HepG2 (cell line): ENCODE results near the gene KLHL18. TPM values are rescaled to one million over a fixed set of nuclear protein-coding genes. Genes with fewer than 3 reads are reported as not detected.
A peak's percentile ranks its signal among the peaks of the same experiment; 100 is the strongest.

Experiments
- HDAC1 ChIP-seq: sonication (generic); formaldehyde crosslinking; IDR thresholded peaks from 2 replicates; pipeline ENCODE4 v1.5.1; 2020; ENCODE audit warnings: mild to moderate bottlenecking, missing genetic modification reagents
- SAFB2 ChIP-seq: sonication (generic); formaldehyde crosslinking; IDR thresholded peaks from 2 replicates; pipeline ENCODE4 v1.5.1; 2020; ENCODE audit warnings: missing genetic modification reagents, low read depth, mild to moderate bottlenecking, borderline replicate concordance
- ZFP82 ChIP-seq: sonication (generic); formaldehyde crosslinking; IDR thresholded peaks from 2 replicates; pipeline ENCODE4 v1.5.1; 2020; ENCODE audit warnings: mild to moderate bottlenecking, missing genetic modification reagents, borderline replicate concordance
- ZNF264 ChIP-seq: sonication (generic); formaldehyde crosslinking; IDR thresholded peaks from 2 replicates; pipeline ENCODE4 v1.4.0; 2020; ENCODE audit warnings: missing genetic modification reagents
- ZNF296 ChIP-seq: sonication (generic); formaldehyde crosslinking; conservative IDR thresholded peaks from 2 replicates; pipeline ENCODE4 v1.5.0; 2020; ENCODE audit warnings: mild to moderate bottlenecking, missing genetic modification reagents
- ZNF570 ChIP-seq: sonication (generic); formaldehyde crosslinking; IDR thresholded peaks from 2 replicates; pipeline ENCODE4 v1.4.0; 2020; ENCODE audit warnings: mild to moderate bottlenecking, missing genetic modification reagents, borderline replicate concordance
- ZSCAN29 ChIP-seq: sonication (generic); formaldehyde crosslinking; conservative IDR thresholded peaks from 2 replicates; pipeline ENCODE4 v1.4.0; 2020; ENCODE audit warnings: mild to moderate bottlenecking, missing genetic modification reagents
- polyA plus RNA-seq, 8 experiments: library from polyadenylated mRNA; depleted of rRNA in 3 of 8; stranded (reverse) in 7 of 8; unstranded in 1 of 8; fragments of >200 nt; fragmentation: Illumina TruSeq in 4 of 8; extraction: Trizol in 4 of 8; gene quantifications; 2 replicates each; pipeline versions ENCODE4 v1.2.1 to v1.2.3, GENCODE V29; 2011 to 2016; ENCODE audit warnings: low read depth in 4 of 8, missing spikeins in 1 of 8, mixed read lengths in 1 of 8; ENCODE audit not compliant: insufficient read depth in 1 of 8
- total RNA-seq, 5 experiments: library from RNA; depleted of rRNA; stranded (reverse); fragments of >200 nt; fragmentation: Illumina TruSeq; extraction: Trizol; gene quantifications; 2 replicates each; pipeline ENCODE4 v1.2.3, GENCODE V29; 2016; ENCODE audit warnings: low read depth in 1 of 5
- TF ChIP-seq, protein P1 (sequence below): sonication (generic); formaldehyde crosslinking; IDR thresholded peaks from 2 replicates; pipeline ENCODE4 v1.4.0; 2020; ENCODE audit warnings: missing genetic modification reagents
- TF ChIP-seq, protein P2 (sequence below): sonication (generic); formaldehyde crosslinking; IDR thresholded peaks from 2 replicates; pipeline ENCODE4 v1.4.0; 2020; ENCODE audit warnings: missing genetic modification reagents, low read depth, mild to moderate bottlenecking, borderline replicate concordance
- TF ChIP-seq, protein P3 (sequence below): sonication (generic); formaldehyde crosslinking; IDR thresholded peaks from 2 replicates; pipeline ENCODE4 v1.4.0; 2020; ENCODE audit warnings: missing genetic modification reagents, mild to moderate bottlenecking, borderline replicate concordance
- TF ChIP-seq, protein P4 (sequence below): sonication (generic); formaldehyde crosslinking; IDR thresholded peaks from 2 replicates; pipeline ENCODE4 v1.4.0; 2020; ENCODE audit warnings: missing genetic modification reagents, borderline replicate concordance
- TF ChIP-seq, protein P5 (sequence below): sonication (generic); formaldehyde crosslinking; IDR thresholded peaks from 2 replicates; pipeline ENCODE4 v1.4.0; 2020; ENCODE audit warnings: missing genetic modification reagents

Gene KLHL18
- total and polyA plus RNA-seq, 2 of the 13 experiments (the other 11 are each of a cell fraction or from before 2014, with no cell fraction given), result 17.5 to 18.8 TPM

DNA sequence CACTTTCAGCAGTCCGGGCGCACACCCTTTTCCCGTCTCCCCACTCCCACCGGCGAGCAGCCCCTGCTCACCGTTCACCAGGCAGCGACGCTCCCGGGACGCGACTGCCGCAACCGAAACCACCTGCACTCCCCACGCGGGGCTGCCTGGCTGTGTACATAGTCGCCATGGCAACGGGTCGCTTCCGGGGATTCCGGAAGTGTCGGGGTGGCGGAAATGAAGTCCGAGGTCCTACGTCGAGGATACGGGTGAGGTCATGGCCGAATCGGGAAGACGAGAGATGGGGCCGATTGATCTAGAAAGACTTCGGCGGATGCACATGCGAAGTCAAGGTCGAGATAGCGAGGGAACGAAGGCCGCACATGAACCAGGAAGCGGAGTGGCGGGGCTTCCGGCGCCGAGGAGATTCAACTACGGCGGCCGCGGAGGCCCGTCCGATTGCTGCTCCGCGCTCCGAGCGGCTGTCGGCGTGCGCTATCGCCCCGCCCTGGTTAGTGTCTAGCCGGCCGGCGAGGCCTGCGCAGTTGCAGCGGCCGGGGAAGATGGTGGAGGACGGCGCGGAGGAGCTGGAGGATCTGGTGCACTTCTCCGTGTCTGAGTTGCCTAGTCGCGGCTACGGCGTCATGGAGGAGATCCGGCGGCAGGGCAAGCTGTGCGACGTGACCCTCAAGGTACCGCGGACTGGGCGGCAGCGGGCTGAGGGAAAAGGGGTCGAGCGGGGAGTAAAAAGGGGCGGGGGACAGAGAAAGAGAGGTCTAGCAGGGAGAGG, at the start of gene KLHL18, which contains the start of gene KIF9 (continued):
- 0 out of 2 replicates have a peak, but pooled peaks have one; percentile 50 for TF ChIP-seq SAFB2 (CRISPR knock-in tag)
- TF ChIP-seq HDAC1 (CRISPR knock-in tag), result peak; percentile 100
- peak; percentile 85 for TF ChIP-seq ZFP82 (CRISPR knock-in tag)
- TF ChIP-seq, protein P1, sequence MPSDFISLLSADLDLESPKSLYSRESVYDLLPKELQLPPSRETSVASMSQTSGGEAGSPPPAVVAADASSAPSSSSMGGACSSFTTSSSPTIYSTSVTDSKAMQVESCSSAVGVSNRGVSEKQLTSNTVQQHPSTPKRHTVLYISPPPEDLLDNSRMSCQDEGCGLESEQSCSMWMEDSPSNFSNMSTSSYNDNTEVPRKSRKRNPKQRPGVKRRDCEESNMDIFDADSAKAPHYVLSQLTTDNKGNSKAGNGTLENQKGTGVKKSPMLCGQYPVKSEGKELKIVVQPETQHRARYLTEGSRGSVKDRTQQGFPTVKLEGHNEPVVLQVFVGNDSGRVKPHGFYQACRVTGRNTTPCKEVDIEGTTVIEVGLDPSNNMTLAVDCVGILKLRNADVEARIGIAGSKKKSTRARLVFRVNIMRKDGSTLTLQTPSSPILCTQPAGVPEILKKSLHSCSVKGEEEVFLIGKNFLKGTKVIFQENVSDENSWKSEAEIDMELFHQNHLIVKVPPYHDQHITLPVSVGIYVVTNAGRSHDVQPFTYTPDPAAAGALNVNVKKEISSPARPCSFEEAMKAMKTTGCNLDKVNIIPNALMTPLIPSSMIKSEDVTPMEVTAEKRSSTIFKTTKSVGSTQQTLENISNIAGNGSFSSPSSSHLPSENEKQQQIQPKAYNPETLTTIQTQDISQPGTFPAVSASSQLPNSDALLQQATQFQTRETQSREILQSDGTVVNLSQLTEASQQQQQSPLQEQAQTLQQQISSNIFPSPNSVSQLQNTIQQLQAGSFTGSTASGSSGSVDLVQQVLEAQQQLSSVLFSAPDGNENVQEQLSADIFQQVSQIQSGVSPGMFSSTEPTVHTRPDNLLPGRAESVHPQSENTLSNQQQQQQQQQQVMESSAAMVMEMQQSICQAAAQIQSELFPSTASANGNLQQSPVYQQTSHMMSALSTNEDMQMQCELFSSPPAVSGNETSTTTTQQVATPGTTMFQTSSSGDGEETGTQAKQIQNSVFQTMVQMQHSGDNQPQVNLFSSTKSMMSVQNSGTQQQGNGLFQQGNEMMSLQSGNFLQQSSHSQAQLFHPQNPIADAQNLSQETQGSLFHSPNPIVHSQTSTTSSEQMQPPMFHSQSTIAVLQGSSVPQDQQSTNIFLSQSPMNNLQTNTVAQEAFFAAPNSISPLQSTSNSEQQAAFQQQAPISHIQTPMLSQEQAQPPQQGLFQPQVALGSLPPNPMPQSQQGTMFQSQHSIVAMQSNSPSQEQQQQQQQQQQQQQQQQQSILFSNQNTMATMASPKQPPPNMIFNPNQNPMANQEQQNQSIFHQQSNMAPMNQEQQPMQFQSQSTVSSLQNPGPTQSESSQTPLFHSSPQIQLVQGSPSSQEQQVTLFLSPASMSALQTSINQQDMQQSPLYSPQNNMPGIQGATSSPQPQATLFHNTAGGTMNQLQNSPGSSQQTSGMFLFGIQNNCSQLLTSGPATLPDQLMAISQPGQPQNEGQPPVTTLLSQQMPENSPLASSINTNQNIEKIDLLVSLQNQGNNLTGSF, result no peak
- peak; percentile 29; the same call in 1 of the 2 replicates for TF ChIP-seq ZSCAN29
- TF ChIP-seq, protein P2, sequence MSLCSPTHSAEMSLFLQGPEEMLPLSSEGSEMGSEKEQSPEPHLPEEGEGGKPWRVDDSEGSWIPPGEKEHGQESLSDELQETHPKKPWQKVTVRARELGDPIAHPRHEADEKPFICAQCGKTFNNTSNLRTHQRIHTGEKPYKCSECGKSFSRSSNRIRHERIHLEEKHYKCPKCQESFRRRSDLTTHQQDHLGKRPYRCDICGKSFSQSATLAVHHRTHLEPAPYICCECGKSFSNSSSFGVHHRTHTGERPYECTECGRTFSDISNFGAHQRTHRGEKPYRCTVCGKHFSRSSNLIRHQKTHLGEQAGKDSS (CRISPR knock-in tag), result no peak
- TF ChIP-seq, protein P3, sequence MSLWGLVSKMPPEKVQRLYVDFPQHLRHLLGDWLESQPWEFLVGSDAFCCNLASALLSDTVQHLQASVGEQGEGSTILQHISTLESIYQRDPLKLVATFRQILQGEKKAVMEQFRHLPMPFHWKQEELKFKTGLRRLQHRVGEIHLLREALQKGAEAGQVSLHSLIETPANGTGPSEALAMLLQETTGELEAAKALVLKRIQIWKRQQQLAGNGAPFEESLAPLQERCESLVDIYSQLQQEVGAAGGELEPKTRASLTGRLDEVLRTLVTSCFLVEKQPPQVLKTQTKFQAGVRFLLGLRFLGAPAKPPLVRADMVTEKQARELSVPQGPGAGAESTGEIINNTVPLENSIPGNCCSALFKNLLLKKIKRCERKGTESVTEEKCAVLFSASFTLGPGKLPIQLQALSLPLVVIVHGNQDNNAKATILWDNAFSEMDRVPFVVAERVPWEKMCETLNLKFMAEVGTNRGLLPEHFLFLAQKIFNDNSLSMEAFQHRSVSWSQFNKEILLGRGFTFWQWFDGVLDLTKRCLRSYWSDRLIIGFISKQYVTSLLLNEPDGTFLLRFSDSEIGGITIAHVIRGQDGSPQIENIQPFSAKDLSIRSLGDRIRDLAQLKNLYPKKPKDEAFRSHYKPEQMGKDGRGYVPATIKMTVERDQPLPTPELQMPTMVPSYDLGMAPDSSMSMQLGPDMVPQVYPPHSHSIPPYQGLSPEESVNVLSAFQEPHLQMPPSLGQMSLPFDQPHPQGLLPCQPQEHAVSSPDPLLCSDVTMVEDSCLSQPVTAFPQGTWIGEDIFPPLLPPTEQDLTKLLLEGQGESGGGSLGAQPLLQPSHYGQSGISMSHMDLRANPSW, result no peak
- TF ChIP-seq ZNF570 (CRISPR knock-in tag), result 0 out of 2 replicates have a peak, but pooled peaks have one; percentile 50
- TF ChIP-seq, protein P4, sequence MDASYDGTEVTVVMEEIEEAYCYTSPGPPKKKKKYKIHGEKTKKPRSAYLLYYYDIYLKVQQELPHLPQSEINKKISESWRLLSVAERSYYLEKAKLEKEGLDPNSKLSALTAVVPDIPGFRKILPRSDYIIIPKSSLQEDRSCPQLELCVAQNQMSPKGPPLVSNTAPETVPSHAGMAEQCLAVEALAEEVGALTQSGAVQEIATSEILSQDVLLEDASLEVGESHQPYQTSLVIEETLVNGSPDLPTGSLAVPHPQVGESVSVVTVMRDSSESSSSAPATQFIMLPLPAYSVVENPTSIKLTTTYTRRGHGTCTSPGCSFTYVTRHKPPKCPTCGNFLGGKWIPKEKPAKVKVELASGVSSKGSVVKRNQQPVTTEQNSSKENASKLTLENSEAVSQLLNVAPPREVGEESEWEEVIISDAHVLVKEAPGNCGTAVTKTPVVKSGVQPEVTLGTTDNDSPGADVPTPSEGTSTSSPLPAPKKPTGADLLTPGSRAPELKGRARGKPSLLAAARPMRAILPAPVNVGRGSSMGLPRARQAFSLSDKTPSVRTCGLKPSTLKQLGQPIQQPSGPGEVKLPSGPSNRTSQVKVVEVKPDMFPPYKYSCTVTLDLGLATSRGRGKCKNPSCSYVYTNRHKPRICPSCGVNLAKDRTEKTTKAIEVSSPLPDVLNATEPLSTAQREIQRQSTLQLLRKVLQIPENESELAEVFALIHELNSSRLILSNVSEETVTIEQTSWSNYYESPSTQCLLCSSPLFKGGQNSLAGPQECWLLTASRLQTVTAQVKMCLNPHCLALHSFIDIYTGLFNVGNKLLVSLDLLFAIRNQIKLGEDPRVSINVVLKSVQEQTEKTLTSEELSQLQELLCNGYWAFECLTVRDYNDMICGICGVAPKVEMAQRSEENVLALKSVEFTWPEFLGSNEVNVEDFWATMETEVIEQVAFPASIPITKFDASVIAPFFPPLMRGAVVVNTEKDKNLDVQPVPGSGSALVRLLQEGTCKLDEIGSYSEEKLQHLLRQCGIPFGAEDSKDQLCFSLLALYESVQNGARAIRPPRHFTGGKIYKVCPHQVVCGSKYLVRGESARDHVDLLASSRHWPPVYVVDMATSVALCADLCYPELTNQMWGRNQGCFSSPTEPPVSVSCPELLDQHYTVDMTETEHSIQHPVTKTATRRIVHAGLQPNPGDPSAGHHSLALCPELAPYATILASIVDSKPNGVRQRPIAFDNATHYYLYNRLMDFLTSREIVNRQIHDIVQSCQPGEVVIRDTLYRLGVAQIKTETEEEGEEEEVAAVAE (CRISPR knock-in tag), result peak; percentile 80
- 0 out of 2 replicates have a peak, but pooled peaks have one; percentile 74 for TF ChIP-seq ZNF296 (CRISPR knock-in tag)
- TF ChIP-seq ZNF264 (CRISPR knock-in tag), result peak; percentile 37; the same call in 1 of the 2 replicates
- TF ChIP-seq, protein P5, sequence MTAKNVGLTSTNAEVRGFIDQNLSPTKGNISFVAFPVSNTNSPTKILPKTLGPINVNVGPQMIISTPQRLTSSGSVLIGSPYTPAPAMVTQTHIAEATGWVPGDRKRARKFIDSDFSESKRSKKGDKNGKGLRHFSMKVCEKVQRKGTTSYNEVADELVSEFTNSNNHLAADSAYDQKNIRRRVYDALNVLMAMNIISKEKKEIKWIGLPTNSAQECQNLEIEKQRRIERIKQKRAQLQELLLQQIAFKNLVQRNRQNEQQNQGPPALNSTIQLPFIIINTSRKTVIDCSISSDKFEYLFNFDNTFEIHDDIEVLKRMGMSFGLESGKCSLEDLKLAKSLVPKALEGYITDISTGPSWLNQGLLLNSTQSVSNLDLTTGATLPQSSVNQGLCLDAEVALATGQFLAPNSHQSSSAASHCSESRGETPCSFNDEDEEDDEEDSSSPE, result peak; percentile 84; the same call in 1 of the 2 replicates
